Vagina (tissue), 2 donors: ENCODE measurements around the gene GJC2.

Experiments used
- POLR2AphosphoS5 ChIP-seq, 2 donors: sonication (generic); formaldehyde crosslinking; IDR thresholded peaks; one replicate each; pipeline ENCODE4 v1.9.0; 2017; ENCODE audit warnings: antibody characterized with exemption in 2 of 2, mild to moderate bottlenecking in 2 of 2, low read depth in 1 of 2; ENCODE audit not compliant: insufficient read depth in 1 of 2
- TF ChIP-seq, protein P1 (sequence below), 3 experiments: fragments of 450-650 bp in 2 of 3; fragments of 200-600 bp in 1 of 3; sonication (generic) in 1 of 3; IDR thresholded peaks; one replicate each; pipeline ENCODE4 v1.5.1; 2017 to 2019; ENCODE audit warnings: antibody characterized with exemption in 3 of 3, mild to moderate bottlenecking in 2 of 3, moderate library complexity in 2 of 3

DNA sequence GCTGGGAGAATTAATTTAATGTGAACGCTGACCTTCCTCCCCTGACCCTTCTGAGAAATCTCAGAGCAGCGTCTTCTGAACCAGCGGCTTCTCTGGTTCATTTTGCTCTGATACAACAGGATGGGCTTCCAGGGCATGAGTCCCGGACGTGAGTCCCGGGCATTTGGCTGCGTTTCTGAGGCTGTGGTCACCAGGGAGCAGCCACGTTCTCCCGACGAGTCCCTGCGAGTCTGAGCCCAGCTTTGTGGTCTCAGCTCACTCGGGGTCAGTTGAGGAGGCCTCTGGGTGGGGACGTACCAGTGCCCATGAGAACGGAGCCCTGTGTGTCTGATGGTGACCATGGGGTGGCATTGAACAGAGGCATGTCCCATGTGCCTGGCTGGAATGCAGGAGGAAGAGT is 40.5 kb downstream of the GJC2 start:
- no peak for TF ChIP-seq POLR2AphosphoS5 (IDR thresholded peaks at IDR 0.05; ENCODE audit: insufficient read depth in 1 of 2, low read depth in 1 of 2)
- TF ChIP-seq, protein P1, sequence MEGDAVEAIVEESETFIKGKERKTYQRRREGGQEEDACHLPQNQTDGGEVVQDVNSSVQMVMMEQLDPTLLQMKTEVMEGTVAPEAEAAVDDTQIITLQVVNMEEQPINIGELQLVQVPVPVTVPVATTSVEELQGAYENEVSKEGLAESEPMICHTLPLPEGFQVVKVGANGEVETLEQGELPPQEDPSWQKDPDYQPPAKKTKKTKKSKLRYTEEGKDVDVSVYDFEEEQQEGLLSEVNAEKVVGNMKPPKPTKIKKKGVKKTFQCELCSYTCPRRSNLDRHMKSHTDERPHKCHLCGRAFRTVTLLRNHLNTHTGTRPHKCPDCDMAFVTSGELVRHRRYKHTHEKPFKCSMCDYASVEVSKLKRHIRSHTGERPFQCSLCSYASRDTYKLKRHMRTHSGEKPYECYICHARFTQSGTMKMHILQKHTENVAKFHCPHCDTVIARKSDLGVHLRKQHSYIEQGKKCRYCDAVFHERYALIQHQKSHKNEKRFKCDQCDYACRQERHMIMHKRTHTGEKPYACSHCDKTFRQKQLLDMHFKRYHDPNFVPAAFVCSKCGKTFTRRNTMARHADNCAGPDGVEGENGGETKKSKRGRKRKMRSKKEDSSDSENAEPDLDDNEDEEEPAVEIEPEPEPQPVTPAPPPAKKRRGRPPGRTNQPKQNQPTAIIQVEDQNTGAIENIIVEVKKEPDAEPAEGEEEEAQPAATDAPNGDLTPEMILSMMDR (IDR thresholded peaks at IDR 0.05) = no peak
